Measurements from ENCODE around the gene MTMR12. TPM values are rescaled to one million over a fixed set of nuclear protein-coding genes. Genes with fewer than 3 reads are reported as not detected.

MTMR12 gene
- total and polyA plus RNA-seq, 2 experiments from 2014 or later: 18.3 to 51.6 TPM

DNA sequence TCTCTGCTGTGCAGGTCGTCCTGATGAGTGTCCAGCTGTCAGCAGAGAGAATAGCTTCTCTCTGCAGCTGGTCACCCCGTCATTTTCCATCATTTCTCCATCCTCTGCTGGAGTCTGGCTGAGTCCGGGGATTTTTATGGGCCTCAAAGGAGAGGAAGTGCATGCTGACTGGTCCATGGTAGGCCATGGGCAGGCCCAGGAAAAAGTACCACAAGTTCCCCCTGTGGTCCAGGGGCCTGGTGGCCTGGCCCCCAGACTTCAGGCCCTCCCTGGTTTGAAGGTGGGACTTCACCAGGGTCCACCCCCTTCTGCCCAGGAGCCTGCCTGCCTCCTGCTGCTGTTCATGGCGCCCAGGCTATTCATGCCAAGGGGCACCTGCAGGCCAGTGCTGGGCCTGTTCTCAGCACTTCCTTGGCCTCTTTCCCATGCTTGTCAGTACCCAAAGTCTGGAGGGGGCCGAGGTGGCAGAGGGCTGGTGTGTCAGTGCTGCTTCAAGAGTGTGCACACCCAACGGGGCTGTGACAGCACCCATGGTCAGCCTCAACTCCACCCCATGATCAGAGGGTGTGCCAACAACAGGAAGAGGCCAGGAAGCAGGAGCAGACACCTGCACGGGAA, 7.3 kb upstream of the MTMR12 start:
- no peaks in the 10 kb centered on the region for H3K27me3 ChIP-seq (ENCODE audit: insufficient read depth)
- H3K9me2 ChIP-seq (ENCODE audit: insufficient read depth): no peaks in the 10 kb centered on the region
- peak overlapping the region; percentile 83 for H2AFZ ChIP-seq
- no peaks in the 10 kb centered on the region for H3K36me3 ChIP-seq (ENCODE audit: insufficient read depth)
- H3K27ac ChIP-seq (ENCODE audit: low read depth): no peak overlapping the region
- H3K4me1 ChIP-seq (ENCODE audit: insufficient read depth): no peaks in the 10 kb centered on the region
- no peak overlapping the region for H3K4me2 ChIP-seq
- Mint-ChIP-seq H3K36me3 (ENCODE audit: low read depth) (no peaks in the 10 kb centered on the region; the same call in 2 of the 3 replicates), H3K4me1 (peaks cover 2% of the 10 kb centered on the region; the same call in 1 of the 3 replicates), H3K27me3 (ENCODE audit: insufficient read depth, low read depth, poor library complexity) (peaks cover 10% of the 10 kb centered on the region), H3K9me3 (peaks cover 5% of the 10 kb centered on the region; the same call in 2 of the 3 replicates), H3K27ac (no peak overlapping the region), H3K4me3 (no peak overlapping the region)
- DNase-seq (ENCODE audit: low spot score): no peak
- TF ChIP-seq EZH2 (IDR thresholded peaks at IDR 0.05; ENCODE audit: low read depth, unreplicated experiment) (no peak), EZH2phosphoT487 (IDR thresholded peaks at IDR 0.05; ENCODE audit: unreplicated experiment) (no peak), POLR2AphosphoS5 (IDR thresholded peaks at IDR 0.05; ENCODE audit: low read depth) (no peak), JUNB (IDR thresholded peaks at IDR 0.05; ENCODE audit: unreplicated experiment) (no peak), NANOG (IDR thresholded peaks at IDR 0.05; ENCODE audit: borderline replicate concordance) (no peak)
- TF ChIP-seq, protein P1, sequence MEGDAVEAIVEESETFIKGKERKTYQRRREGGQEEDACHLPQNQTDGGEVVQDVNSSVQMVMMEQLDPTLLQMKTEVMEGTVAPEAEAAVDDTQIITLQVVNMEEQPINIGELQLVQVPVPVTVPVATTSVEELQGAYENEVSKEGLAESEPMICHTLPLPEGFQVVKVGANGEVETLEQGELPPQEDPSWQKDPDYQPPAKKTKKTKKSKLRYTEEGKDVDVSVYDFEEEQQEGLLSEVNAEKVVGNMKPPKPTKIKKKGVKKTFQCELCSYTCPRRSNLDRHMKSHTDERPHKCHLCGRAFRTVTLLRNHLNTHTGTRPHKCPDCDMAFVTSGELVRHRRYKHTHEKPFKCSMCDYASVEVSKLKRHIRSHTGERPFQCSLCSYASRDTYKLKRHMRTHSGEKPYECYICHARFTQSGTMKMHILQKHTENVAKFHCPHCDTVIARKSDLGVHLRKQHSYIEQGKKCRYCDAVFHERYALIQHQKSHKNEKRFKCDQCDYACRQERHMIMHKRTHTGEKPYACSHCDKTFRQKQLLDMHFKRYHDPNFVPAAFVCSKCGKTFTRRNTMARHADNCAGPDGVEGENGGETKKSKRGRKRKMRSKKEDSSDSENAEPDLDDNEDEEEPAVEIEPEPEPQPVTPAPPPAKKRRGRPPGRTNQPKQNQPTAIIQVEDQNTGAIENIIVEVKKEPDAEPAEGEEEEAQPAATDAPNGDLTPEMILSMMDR (conservative IDR thresholded peaks at IDR 0.05; ENCODE audit: low read depth in 2 of 2): no peak
- TF ChIP-seq, protein P2, sequence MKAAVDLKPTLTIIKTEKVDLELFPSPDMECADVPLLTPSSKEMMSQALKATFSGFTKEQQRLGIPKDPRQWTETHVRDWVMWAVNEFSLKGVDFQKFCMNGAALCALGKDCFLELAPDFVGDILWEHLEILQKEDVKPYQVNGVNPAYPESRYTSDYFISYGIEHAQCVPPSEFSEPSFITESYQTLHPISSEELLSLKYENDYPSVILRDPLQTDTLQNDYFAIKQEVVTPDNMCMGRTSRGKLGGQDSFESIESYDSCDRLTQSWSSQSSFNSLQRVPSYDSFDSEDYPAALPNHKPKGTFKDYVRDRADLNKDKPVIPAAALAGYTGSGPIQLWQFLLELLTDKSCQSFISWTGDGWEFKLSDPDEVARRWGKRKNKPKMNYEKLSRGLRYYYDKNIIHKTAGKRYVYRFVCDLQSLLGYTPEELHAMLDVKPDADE (IDR thresholded peaks at IDR 0.05): no peak
- TF ChIP-seq, protein P3, sequence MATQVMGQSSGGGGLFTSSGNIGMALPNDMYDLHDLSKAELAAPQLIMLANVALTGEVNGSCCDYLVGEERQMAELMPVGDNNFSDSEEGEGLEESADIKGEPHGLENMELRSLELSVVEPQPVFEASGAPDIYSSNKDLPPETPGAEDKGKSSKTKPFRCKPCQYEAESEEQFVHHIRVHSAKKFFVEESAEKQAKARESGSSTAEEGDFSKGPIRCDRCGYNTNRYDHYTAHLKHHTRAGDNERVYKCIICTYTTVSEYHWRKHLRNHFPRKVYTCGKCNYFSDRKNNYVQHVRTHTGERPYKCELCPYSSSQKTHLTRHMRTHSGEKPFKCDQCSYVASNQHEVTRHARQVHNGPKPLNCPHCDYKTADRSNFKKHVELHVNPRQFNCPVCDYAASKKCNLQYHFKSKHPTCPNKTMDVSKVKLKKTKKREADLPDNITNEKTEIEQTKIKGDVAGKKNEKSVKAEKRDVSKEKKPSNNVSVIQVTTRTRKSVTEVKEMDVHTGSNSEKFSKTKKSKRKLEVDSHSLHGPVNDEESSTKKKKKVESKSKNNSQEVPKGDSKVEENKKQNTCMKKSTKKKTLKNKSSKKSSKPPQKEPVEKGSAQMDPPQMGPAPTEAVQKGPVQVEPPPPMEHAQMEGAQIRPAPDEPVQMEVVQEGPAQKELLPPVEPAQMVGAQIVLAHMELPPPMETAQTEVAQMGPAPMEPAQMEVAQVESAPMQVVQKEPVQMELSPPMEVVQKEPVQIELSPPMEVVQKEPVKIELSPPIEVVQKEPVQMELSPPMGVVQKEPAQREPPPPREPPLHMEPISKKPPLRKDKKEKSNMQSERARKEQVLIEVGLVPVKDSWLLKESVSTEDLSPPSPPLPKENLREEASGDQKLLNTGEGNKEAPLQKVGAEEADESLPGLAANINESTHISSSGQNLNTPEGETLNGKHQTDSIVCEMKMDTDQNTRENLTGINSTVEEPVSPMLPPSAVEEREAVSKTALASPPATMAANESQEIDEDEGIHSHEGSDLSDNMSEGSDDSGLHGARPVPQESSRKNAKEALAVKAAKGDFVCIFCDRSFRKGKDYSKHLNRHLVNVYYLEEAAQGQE (IDR thresholded peaks at IDR 0.05; ENCODE audit: unreplicated experiment): no peak
- no peaks in the 10 kb centered on the region for H3F3A ChIP-seq (replicated peaks; ENCODE audit: low read depth)
- H3K4me3 ChIP-seq: no peak overlapping the region
- no peaks in the 10 kb centered on the region for H4K20me1 ChIP-seq (replicated peaks; ENCODE audit: insufficient read depth)
- no peak for ATAC-seq
- no peaks in the 10 kb centered on the region for H3K79me2 ChIP-seq (replicated peaks; ENCODE audit: insufficient read depth)

DNA sequence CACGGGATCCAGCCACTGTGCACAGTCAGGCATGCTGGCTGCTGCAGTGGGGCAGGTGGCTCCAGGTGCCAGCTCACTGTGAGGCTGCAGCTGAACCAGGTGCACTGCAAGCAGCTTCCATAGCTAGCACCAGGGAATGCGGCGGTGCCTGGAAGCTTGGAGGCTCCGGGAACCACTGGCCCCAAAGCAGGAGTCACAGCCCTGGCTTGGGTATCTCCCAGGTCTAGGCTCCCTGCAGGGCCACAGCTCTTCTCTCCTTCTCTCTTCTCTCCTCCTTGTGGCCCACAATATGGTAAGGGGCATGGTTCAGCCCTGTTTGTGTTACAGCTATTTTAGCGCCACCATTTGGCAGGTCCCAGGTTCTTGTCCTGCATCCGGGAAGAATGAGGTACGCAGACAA, 6.7 kb upstream of the MTMR12 start:
- peaks cover 5% of the 10 kb centered on the region; the same call in 2 of the 3 replicates for H3K9me3 Mint-ChIP-seq
- H3K4me3 Mint-ChIP-seq: no peak overlapping the region
- peak; percentile 75 for DNase-seq (ENCODE audit: low spot score)
- peak; percentile 85 for ATAC-seq
- Histone ChIP-seq H3K27ac (ENCODE audit: low read depth) (no peak overlapping the region), H3F3A (replicated peaks; ENCODE audit: low read depth) (no peaks in the 10 kb centered on the region), H2AFZ (peak overlapping the region; percentile 83), H3K9me2 (ENCODE audit: insufficient read depth) (no peaks in the 10 kb centered on the region), H3K4me1 (ENCODE audit: insufficient read depth) (no peaks in the 10 kb centered on the region), H3K27me3 (ENCODE audit: insufficient read depth) (no peaks in the 10 kb centered on the region), H3K4me2 (no peak overlapping the region), H3K79me2 (replicated peaks; ENCODE audit: insufficient read depth) (no peaks in the 10 kb centered on the region), H3K36me3 (ENCODE audit: insufficient read depth) (no peaks in the 10 kb centered on the region), H4K20me1 (replicated peaks; ENCODE audit: insufficient read depth) (no peaks in the 10 kb centered on the region), H3K4me3 (no peak overlapping the region)
- H3K36me3 Mint-ChIP-seq (ENCODE audit: low read depth): no peaks in the 10 kb centered on the region; the same call in 2 of the 3 replicates
- peaks cover 2% of the 10 kb centered on the region; the same call in 1 of the 3 replicates for H3K4me1 Mint-ChIP-seq
- TF ChIP-seq CREB1 (CRISPR knock-in tag; IDR thresholded peaks at IDR 0.05; ENCODE audit: low read depth) (no peak), ZNF114 (CRISPR knock-in tag; IDR thresholded peaks at IDR 0.05) (no peak), JUNB (IDR thresholded peaks at IDR 0.05; ENCODE audit: unreplicated experiment) (no peak), ZNF331 (CRISPR knock-in tag; IDR thresholded peaks at IDR 0.05; ENCODE audit: low read depth) (no peak), EZH2phosphoT487 (IDR thresholded peaks at IDR 0.05; ENCODE audit: unreplicated experiment) (no peak)
- TF ChIP-seq, protein P1 (conservative IDR thresholded peaks at IDR 0.05; ENCODE audit: low read depth in 2 of 2): peak; percentile 53 to 87
- peak overlapping the region; percentile 40; the same call in 1 of the 2 replicates for H3K27ac Mint-ChIP-seq
- H3K27me3 Mint-ChIP-seq (ENCODE audit: insufficient read depth, low read depth, poor library complexity): peaks cover 10% of the 10 kb centered on the region

Data from GM23338 (cell line).